ENCODE data around the gene RTP1. TPM values are rescaled to one million over a fixed set of nuclear protein-coding genes. Genes with fewer than 3 reads are reported as not detected.
"Not testable (repeated sequence)": the region's sequence is repeated elsewhere in the genome, so short reads cannot be mapped to it uniquely, and the experiment has no call there.

Gene RTP1
- polyA plus RNA-seq, 1 experiment: not detected

DNA sequence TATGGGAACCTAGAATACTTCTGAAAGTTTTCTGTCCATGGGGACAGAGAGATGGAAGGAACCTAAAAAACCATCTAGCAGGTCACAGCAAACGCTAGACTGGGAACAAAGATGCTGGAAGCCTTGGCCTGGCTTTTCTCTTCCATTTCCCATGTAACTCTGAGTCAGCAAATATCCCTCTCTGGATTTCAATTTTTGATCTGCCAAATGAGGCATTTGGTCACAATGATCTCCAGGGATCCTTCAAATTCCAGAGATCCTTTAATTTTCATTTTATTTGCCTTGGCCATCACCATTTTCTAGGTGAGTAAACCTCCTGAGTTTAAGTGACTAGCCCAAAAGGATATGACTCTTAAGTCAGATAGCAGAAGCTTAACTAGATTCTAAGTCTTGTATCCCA lies 39.7 kb downstream of the RTP1 start:
- ChIA-PET CTCF (interaction anchor here (0.7 kb wide), 1 partner anchor 27 kb away, joined by 3 read pairs; no protein-coding TSS in a partner anchor), POLR2A (no interaction called here)
- DNase-seq (ENCODE audit: low read depth): no peak
- H3K4me3 ChIP-seq (ENCODE audit: low read depth, low read length): no peak overlapping the region
- TF ChIP-seq, protein P1, sequence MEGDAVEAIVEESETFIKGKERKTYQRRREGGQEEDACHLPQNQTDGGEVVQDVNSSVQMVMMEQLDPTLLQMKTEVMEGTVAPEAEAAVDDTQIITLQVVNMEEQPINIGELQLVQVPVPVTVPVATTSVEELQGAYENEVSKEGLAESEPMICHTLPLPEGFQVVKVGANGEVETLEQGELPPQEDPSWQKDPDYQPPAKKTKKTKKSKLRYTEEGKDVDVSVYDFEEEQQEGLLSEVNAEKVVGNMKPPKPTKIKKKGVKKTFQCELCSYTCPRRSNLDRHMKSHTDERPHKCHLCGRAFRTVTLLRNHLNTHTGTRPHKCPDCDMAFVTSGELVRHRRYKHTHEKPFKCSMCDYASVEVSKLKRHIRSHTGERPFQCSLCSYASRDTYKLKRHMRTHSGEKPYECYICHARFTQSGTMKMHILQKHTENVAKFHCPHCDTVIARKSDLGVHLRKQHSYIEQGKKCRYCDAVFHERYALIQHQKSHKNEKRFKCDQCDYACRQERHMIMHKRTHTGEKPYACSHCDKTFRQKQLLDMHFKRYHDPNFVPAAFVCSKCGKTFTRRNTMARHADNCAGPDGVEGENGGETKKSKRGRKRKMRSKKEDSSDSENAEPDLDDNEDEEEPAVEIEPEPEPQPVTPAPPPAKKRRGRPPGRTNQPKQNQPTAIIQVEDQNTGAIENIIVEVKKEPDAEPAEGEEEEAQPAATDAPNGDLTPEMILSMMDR (IDR thresholded peaks at IDR 0.05; ENCODE audit: insufficient read depth, low read depth, low read length): no peak
- H3K36me3 ChIP-seq (ENCODE audit: control insufficient read depth, insufficient read depth, low read length): peaks cover 19% of the 10 kb centered on the region
- no peaks in the 10 kb centered on the region for H3K27me3 ChIP-seq (ENCODE audit: control insufficient read depth, insufficient read depth, low read length)

DNA sequence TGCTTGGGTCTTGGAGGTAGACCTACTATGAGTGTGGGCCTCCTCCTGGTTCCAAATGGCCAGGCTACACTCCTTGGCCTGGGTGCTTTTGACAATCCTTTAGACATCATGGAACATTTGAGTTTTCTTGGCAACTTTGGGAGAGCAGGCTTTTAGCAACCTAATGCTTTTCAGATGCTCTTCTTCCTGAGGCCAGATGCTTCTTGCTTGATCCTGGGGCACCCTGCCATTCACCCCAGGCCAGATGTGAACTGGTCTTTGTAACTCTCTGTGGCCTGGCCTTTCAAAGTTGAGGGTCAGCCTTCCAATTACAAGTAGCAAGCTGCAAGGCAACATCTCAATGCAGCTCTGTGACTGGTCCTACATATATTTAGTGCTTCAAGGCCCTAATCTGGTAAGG lies 40.5 kb downstream of the RTP1 start:
- H3K4me3 ChIP-seq (ENCODE audit: low read depth, low read length): no peak overlapping the region
- no peaks in the 10 kb centered on the region for H3K27me3 ChIP-seq (ENCODE audit: control insufficient read depth, insufficient read depth, low read length)
- peaks cover 23% of the 10 kb centered on the region for H3K36me3 ChIP-seq (ENCODE audit: control insufficient read depth, insufficient read depth, low read length)
- ChIA-PET CTCF (interaction anchor here (0.7 to 2.1 kb wide), 3 partner anchors 10 to 81 kb away, joined by 3 to 7 read pairs (median 3); no protein-coding TSS in a partner anchor), POLR2A (no interaction called here)
- TF ChIP-seq, protein P1 (IDR thresholded peaks at IDR 0.05; ENCODE audit: insufficient read depth, low read depth, low read length): no peak
- DNase-seq (ENCODE audit: low read depth): no peak

DNA sequence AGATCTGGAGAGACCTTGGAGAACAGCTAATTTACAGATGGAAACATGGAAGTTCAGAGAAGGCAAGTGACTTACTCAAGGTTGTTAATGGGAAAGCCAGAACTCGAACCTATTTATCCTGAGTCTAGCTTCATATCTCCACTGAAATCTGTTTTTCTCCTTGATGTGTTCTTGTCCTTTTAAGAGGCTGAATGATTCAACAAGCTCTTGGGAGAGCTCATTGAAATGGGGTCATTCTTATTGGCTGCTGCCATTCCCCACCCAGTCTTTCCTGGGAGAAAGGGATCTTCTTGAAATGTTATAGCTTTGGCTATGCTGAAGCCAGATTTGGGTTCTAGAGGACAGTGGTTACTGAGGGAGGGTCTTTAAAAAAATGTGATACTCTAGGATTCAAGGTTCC lies 41.0 kb downstream of the RTP1 start:
- Histone ChIP-seq H3K36me3 (ENCODE audit: control insufficient read depth, insufficient read depth, low read length) (peaks cover 24% of the 10 kb centered on the region), H3K4me3 (ENCODE audit: low read depth, low read length) (no peak overlapping the region), H3K27me3 (ENCODE audit: control insufficient read depth, insufficient read depth, low read length) (no peaks in the 10 kb centered on the region)
- ChIA-PET CTCF (interaction anchor here (1.0 to 2.1 kb wide), 2 partner anchors 9 to 80 kb away, joined by 3 to 7 read pairs; no protein-coding TSS in a partner anchor), POLR2A (no interaction called here)
- no peak for DNase-seq (ENCODE audit: low read depth)
- TF ChIP-seq, protein P1 (IDR thresholded peaks at IDR 0.05; ENCODE audit: insufficient read depth, low read depth, low read length): no peak

DNA sequence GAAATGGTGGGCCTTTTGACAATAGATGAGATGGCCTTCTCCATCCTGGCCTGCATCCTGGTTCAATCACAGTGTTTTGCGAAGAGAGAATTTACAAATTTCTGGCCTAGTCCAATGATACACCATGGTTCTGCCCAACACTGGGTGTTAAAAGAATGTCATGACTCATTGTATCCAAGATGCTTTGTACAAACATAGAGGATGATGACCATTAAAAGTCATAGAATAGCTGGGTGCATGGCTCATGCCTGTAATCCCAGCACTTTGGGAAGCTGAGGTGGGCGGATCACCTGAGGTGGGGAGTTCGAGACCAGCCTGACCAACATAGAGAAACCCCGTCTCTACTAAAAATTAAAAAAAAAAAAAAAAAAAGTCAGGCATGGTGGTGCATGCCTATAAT lies 41.5 kb downstream of the RTP1 start:
- DNase-seq (ENCODE audit: low read depth); H3K4me3 ChIP-seq (ENCODE audit: low read depth, low read length); POLR2A ChIA-PET; H3K27me3 ChIP-seq (ENCODE audit: control insufficient read depth, insufficient read depth, low read length): not testable (repeated sequence)
- peaks cover 24% of the 10 kb centered on the region for H3K36me3 ChIP-seq (ENCODE audit: control insufficient read depth, insufficient read depth, low read length)
- CTCF ChIA-PET: interaction anchor here (1.0 to 2.1 kb wide), 2 partner anchors 9 to 80 kb away, joined by 3 to 7 read pairs; no protein-coding TSS in a partner anchor

DNA sequence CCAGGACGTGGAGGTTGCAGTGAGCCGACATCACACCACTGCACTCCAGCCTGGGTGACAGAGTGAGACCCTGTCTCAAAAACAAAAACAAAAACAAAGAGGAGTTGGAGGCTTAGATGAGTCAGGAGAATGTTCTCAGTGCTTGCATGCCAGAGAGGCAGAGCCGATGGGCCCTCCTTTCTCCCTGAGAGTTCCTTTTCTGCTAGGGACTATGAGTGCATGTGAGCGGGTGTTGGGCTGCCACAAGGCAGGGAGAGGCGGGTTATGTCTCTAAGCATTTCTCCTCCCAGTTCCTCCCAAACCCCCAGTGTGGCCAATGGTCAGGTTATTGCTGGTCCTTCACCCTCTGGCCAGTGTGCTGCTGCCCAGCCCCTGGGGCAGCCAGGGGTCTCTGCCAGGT lies 45.1 kb downstream of the RTP1 start:
- POLR2A ChIA-PET: no interaction called here
- DNase-seq (ENCODE audit: low read depth): no peak
- Histone ChIP-seq H3K36me3 (ENCODE audit: control insufficient read depth, insufficient read depth, low read length) (peaks cover 11% of the 10 kb centered on the region), H3K4me3 (ENCODE audit: low read depth, low read length) (no peak overlapping the region), H3K27me3 (ENCODE audit: control insufficient read depth, insufficient read depth, low read length) (no peaks in the 10 kb centered on the region)
- CTCF ChIA-PET: no interaction called here
- TF ChIP-seq, protein P1 (IDR thresholded peaks at IDR 0.05; ENCODE audit: insufficient read depth, low read depth, low read length): no peak

DNA sequence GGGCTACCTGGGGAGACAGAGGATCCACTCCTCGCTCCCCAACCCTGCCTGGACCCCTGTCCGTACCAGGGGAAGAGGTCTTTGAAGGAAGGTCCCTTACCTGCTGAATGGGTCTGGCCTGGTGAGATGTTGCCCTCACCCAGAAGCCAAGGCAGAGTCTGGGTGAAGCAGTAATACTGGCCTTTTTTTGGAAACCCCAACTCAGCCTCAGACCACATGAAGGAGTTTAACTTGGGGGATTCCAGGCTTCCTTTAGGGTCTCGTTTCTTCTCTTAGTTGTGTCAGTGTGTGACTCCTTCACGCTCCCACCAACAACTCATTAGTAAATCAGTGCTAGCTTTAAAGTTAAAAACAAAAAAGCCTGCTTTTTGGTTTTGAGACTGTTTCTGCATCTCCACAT lies 45.6 kb downstream of the RTP1 start:
- TF ChIP-seq, protein P1 (IDR thresholded peaks at IDR 0.05; ENCODE audit: insufficient read depth, low read depth, low read length): no peak
- Histone ChIP-seq H3K36me3 (ENCODE audit: control insufficient read depth, insufficient read depth, low read length) (peaks cover 9% of the 10 kb centered on the region), H3K4me3 (ENCODE audit: low read depth, low read length) (no peak overlapping the region), H3K27me3 (ENCODE audit: control insufficient read depth, insufficient read depth, low read length) (no peaks in the 10 kb centered on the region)
- ChIA-PET CTCF (interaction anchor here (1.4 to 2.1 kb wide), 3 partner anchors 26 to 437 kb away, joined by 4 to 7 read pairs (median 5); no protein-coding TSS in a partner anchor), POLR2A (no interaction called here)
- DNase-seq (ENCODE audit: low read depth): no peak
